H9 (cell line): ENCODE measurements around the gene CCDC102B. TPM values are rescaled to one million over a fixed set of nuclear protein-coding genes. Genes with fewer than 3 reads are reported as not detected.

Source experiments
- DNase-seq: peaks from one replicate; pipeline ENCODE4 v3.0.0-alpha.2; 2017
- H2AFZ ChIP-seq: one replicate; pipeline ENCODE4 v1.6.1; 2013; ENCODE audit warnings: mild to moderate bottlenecking, low read length, control low read depth, moderate library complexity
- H2AK5ac ChIP-seq: 2 replicates; pipeline ENCODE4 v1.6.1; 2013; ENCODE audit warnings: low read length, control low read depth, mixed read lengths; ENCODE audit not compliant: insufficient read length
- H2BK120ac ChIP-seq: one replicate; pipeline ENCODE4 v1.6.1; 2013; ENCODE audit warnings: low read depth, mild to moderate bottlenecking, low read length, control low read depth, inconsistent platforms; ENCODE audit not compliant: poor library complexity, severe bottlenecking
- H2BK12ac ChIP-seq: 2 replicates; pipeline ENCODE4 v1.6.1; 2013; ENCODE audit warnings: low read length, control low read depth, mixed read lengths, low read depth; ENCODE audit not compliant: insufficient read length
- H2BK15ac ChIP-seq: 2 replicates; pipeline ENCODE4 v1.6.1; 2013; ENCODE audit warnings: low read depth, low read length, control low read depth
- H2BK20ac ChIP-seq: one replicate; pipeline ENCODE4 v1.6.1; 2013; ENCODE audit warnings: low read depth, mild to moderate bottlenecking, low read length, control low read depth, inconsistent platforms; ENCODE audit not compliant: poor library complexity, severe bottlenecking
- H2BK5ac ChIP-seq: 2 replicates; pipeline ENCODE4 v1.6.1; 2013; ENCODE audit warnings: low read length, control low read depth, mixed read lengths; ENCODE audit not compliant: insufficient read length
- H3K14ac ChIP-seq: 2 replicates; pipeline ENCODE4 v1.6.1; 2013; ENCODE audit warnings: low read length, control low read depth; ENCODE audit not compliant: insufficient read depth
- H3K18ac ChIP-seq: 2 replicates; pipeline ENCODE4 v1.6.1; 2013; ENCODE audit warnings: low read depth, mild to moderate bottlenecking, mixed read lengths, low read length, control low read depth; ENCODE audit not compliant: insufficient read length
- H3K23ac ChIP-seq: 2 replicates; pipeline ENCODE4 v1.6.1; 2013; ENCODE audit warnings: low read length, control low read depth, mixed read lengths, low read depth; ENCODE audit not compliant: insufficient read length
- H3K23me2 ChIP-seq: 2 replicates; pipeline ENCODE4 v1.6.1; 2013; ENCODE audit warnings: low read depth, mild to moderate bottlenecking, mixed read lengths, low read length, control low read depth; ENCODE audit not compliant: insufficient read length, poor library complexity, severe bottlenecking
- H3K27ac ChIP-seq: 2 replicates; pipeline ENCODE4 v1.5.1; 2013; ENCODE audit warnings: low read length, control low read depth, mixed read lengths, low read depth; ENCODE audit not compliant: insufficient read length
- H3K27me3 ChIP-seq: 2 replicates; pipeline ENCODE4 v1.6.1; 2013; ENCODE audit warnings: low read length, control low read depth, inconsistent platforms; ENCODE audit not compliant: insufficient read depth
- H3K4ac ChIP-seq: 2 replicates; pipeline ENCODE4 v1.6.1; 2013; ENCODE audit warnings: low read depth, mild to moderate bottlenecking, control low read depth, inconsistent platforms, low read length, moderate library complexity
- H3K4me1 ChIP-seq: 2 replicates; pipeline ENCODE4 v1.6.1; 2013; ENCODE audit warnings: low read length, control low read depth, inconsistent platforms; ENCODE audit not compliant: insufficient read depth
- H3K4me2 ChIP-seq: 2 replicates; pipeline ENCODE4 v1.6.1; 2013; ENCODE audit warnings: low read length, control low read depth, mixed read lengths; ENCODE audit not compliant: insufficient read length, insufficient read depth
- H3K56ac ChIP-seq: 2 replicates; pipeline ENCODE4 v1.6.1; 2013; ENCODE audit warnings: low read depth, mild to moderate bottlenecking, mixed read lengths, low read length, control low read depth; ENCODE audit not compliant: insufficient read length
- H3K79me1 ChIP-seq: 2 replicates; pipeline ENCODE4 v1.6.1; 2013; ENCODE audit warnings: low read depth, mild to moderate bottlenecking, moderate library complexity, low read length, control low read depth, inconsistent platforms; ENCODE audit not compliant: insufficient read depth, poor library complexity, severe bottlenecking
- H3K79me2 ChIP-seq: 2 replicates; pipeline ENCODE4 v1.6.1; 2013; ENCODE audit warnings: low read length, control low read depth, inconsistent platforms; ENCODE audit not compliant: insufficient read depth
- H3K9ac ChIP-seq: 2 replicates; pipeline ENCODE4 v1.6.1; 2013; ENCODE audit warnings: low read length, control low read depth, mixed read lengths; ENCODE audit not compliant: insufficient read length; ENCODE audit errors: extremely low read depth
- H3K9me3 ChIP-seq: one replicate; pipeline ENCODE4 v1.6.1; 2013; ENCODE audit warnings: low read depth, low read length, inconsistent platforms; ENCODE audit not compliant: control insufficient read depth
- H3T11ph ChIP-seq: one replicate; pipeline ENCODE4 v1.6.1; 2013; ENCODE audit warnings: mild to moderate bottlenecking, low read length, control low read depth, inconsistent platforms
- H4K20me1 ChIP-seq: one replicate; pipeline ENCODE4 v1.6.1; 2013; ENCODE audit not compliant: control insufficient read depth, insufficient read length, insufficient read depth
- H4K5ac ChIP-seq: 2 replicates; pipeline ENCODE4 v1.6.1; 2013; ENCODE audit warnings: low read depth, mild to moderate bottlenecking, mixed read lengths, low read length, control low read depth; ENCODE audit not compliant: insufficient read length
- H4K8ac ChIP-seq: replicated peaks from 2 replicates; pipeline ENCODE4 v1.6.1; 2013; ENCODE audit warnings: low read length, control low read depth, mixed read lengths, low read depth; ENCODE audit not compliant: insufficient read length
- H4K91ac ChIP-seq: 2 replicates; pipeline ENCODE4 v1.6.1; 2013; ENCODE audit warnings: low read depth, mild to moderate bottlenecking, moderate library complexity, mixed read lengths, low read length, control low read depth; ENCODE audit not compliant: insufficient read length
- H3K27ac Mint-ChIP-seq, 3 experiments: 2 replicates in 2 of 3; 3 replicates in 1 of 3; pipeline ENCODE4 v1.8.0; 2020 to 2021; ENCODE audit warnings: mixed read lengths in 3 of 3, mild to moderate bottlenecking in 1 of 3, moderate library complexity in 1 of 3
- H3K27me3 Mint-ChIP-seq: 2 replicates; pipeline ENCODE4 v1.8.0; 2021; ENCODE audit warnings: low read depth, mild to moderate bottlenecking, moderate library complexity, mixed read lengths
- H3K36me3 Mint-ChIP-seq, 3 experiments: 2 replicates in 2 of 3; 3 replicates in 1 of 3; pipeline ENCODE4 v1.8.0; 2020 to 2021; ENCODE audit warnings: low read depth in 3 of 3, mixed read lengths in 3 of 3; ENCODE audit not compliant: insufficient read depth in 1 of 3
- H3K4me1 Mint-ChIP-seq, 2 experiments: 2 replicates each; pipeline ENCODE4 v1.8.0; 2020; ENCODE audit warnings: mixed read lengths in 2 of 2
- H3K4me3 Mint-ChIP-seq, 2 experiments: 2 replicates in 1 of 2; 3 replicates in 1 of 2; pipeline ENCODE4 v1.8.0; 2020 to 2021; ENCODE audit warnings: mild to moderate bottlenecking in 2 of 2, mixed read lengths in 2 of 2, moderate library complexity in 1 of 2
- H3K9me3 Mint-ChIP-seq, 2 experiments: 2 replicates in 1 of 2; 3 replicates in 1 of 2; pipeline ENCODE4 v1.8.0; 2020; ENCODE audit warnings: mild to moderate bottlenecking in 2 of 2, mixed read lengths in 2 of 2, moderate library complexity in 1 of 2
- WGBS: extraction: QIAGEN DNeasy Blood & Tissue Kit; methylation state at CpG from one replicate; pipeline ENCODE4 v1.1.7; 2013; ENCODE audit warnings: missing lambda C conversion rate, low lambda C conversion rate, mixed read lengths; ENCODE audit not compliant: insufficient read length; ENCODE audit errors: extremely low coverage; 5-methylcytosine and 5-hydroxymethylcytosine counted together
- total RNA-seq: library from RNA; stranded (reverse); gene quantifications from 2 replicates; pipeline ENCODE4 v1.2.1, GENCODE V29; 2021
- TF ChIP-seq, protein P1 (sequence below): fragments of 200-600 bp; sonication (generic); conservative IDR thresholded peaks from 3 replicates; pipeline ENCODE4 v1.8.0; 2021; ENCODE audit warnings: antibody characterized with exemption, mild to moderate bottlenecking

CCDC102B gene
- total RNA-seq, 1 experiment from 2014 or later = 1.2 TPM

DNA sequence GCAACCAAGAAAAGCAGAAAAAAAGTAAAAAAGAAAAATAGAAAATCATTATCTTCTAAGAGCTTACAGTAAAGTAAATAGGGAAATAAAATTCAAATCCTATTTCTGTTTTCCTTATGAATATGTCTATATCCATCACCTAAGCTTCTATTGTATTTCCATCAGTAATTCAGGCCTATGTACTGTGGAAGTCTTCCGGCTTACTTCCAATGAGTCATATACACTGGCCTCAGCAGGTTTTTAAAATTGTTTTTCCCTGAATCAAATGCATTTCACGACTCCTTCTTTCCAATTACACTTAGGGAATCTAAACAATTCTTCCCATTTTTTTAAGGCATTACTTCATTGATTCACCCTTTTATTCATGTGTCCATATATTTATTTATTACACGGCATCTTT lies 164.7 kb downstream of the CCDC102B start:
- no peaks in the 10 kb centered on the region for H3K79me1 ChIP-seq
- no peak overlapping the region for H3K18ac ChIP-seq
- no peaks in the 10 kb centered on the region for H4K20me1 ChIP-seq
- H4K8ac ChIP-seq = no peak overlapping the region
- H3K9me3 ChIP-seq = no peaks in the 10 kb centered on the region
- H3T11ph ChIP-seq = no peak overlapping the region
- no peaks in the 10 kb centered on the region for H3K27me3 ChIP-seq
- H2BK15ac ChIP-seq = no peak overlapping the region
- no peaks in the 10 kb centered on the region for H3K23me2 ChIP-seq
- H4K91ac ChIP-seq = no peak overlapping the region
- H3K4me1 ChIP-seq = no peaks in the 10 kb centered on the region
- no peaks in the 10 kb centered on the region for H3K79me2 ChIP-seq
- no peak overlapping the region for H2BK5ac ChIP-seq
- no peak overlapping the region for H2BK12ac ChIP-seq
- H4K5ac ChIP-seq = no peak overlapping the region
- H3K56ac ChIP-seq = no peak overlapping the region
- no peak overlapping the region for H3K4ac ChIP-seq
- no peak overlapping the region for H3K9ac ChIP-seq
- H3K27ac Mint-ChIP-seq = no peak overlapping the region
- no peak overlapping the region for H3K4me2 ChIP-seq
- no peak overlapping the region for H3K23ac ChIP-seq
- no peaks in the 10 kb centered on the region for H3K36me3 Mint-ChIP-seq
- H3K27ac ChIP-seq = no peak overlapping the region
- H3K4me1 Mint-ChIP-seq = peaks cover 11% of the 10 kb centered on the region in 2 experiments
- H3K9me3 Mint-ChIP-seq = 0 out of 5 replicates have a peak, but pooled peaks cover 0 to 2% of the 10 kb centered on the region in 2 experiments
- no peak overlapping the region for H2BK120ac ChIP-seq
- no peak overlapping the region for H3K14ac ChIP-seq
- no peak overlapping the region for H2BK20ac ChIP-seq
- TF ChIP-seq, protein P1, sequence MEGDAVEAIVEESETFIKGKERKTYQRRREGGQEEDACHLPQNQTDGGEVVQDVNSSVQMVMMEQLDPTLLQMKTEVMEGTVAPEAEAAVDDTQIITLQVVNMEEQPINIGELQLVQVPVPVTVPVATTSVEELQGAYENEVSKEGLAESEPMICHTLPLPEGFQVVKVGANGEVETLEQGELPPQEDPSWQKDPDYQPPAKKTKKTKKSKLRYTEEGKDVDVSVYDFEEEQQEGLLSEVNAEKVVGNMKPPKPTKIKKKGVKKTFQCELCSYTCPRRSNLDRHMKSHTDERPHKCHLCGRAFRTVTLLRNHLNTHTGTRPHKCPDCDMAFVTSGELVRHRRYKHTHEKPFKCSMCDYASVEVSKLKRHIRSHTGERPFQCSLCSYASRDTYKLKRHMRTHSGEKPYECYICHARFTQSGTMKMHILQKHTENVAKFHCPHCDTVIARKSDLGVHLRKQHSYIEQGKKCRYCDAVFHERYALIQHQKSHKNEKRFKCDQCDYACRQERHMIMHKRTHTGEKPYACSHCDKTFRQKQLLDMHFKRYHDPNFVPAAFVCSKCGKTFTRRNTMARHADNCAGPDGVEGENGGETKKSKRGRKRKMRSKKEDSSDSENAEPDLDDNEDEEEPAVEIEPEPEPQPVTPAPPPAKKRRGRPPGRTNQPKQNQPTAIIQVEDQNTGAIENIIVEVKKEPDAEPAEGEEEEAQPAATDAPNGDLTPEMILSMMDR = no peak
- H3K4me3 Mint-ChIP-seq = no peak overlapping the region
- H2AK5ac ChIP-seq = no peak overlapping the region
- no peak overlapping the region for H2AFZ ChIP-seq
- no CpG with 5 or more reads among the region's 3 CpGs for WGBS
- DNase-seq = no peak
- no peaks in the 10 kb centered on the region for H3K27me3 Mint-ChIP-seq
